HepG2 (cell line): Measurements from ENCODE around the gene KLHL33. TPM values are rescaled to one million over a fixed set of nuclear protein-coding genes. Genes with fewer than 3 reads are reported as not detected.

Experiments
- ASH2L ChIP-seq: fragments of 300-600, 200-600 bp; sonication (generic); IDR thresholded peaks from 2 replicates; pipeline ENCODE4 v1.7.0; 2017; ENCODE audit warnings: low read depth, mild to moderate bottlenecking, moderate library complexity, mixed read lengths, low read length; ENCODE audit not compliant: insufficient read length
- FOXP1 ChIP-seq, 2 experiments: fragments of 450-650 bp in 1 of 2; IDR thresholded peaks; 2 replicates each; pipeline ENCODE4 v1.6.1; 2017 to 2018; ENCODE audit warnings: antibody characterized with exemption in 1 of 2
- NFE2L1 ChIP-seq: sonication (generic); formaldehyde crosslinking; IDR thresholded peaks from 2 replicates; pipeline ENCODE4 v1.4.0; 2020; ENCODE audit warnings: missing genetic modification reagents, mild to moderate bottlenecking, borderline replicate concordance
- PRMT3 ChIP-seq: sonication (generic); formaldehyde crosslinking; IDR thresholded peaks from 2 replicates; pipeline ENCODE4 v1.8.1; 2022; ENCODE audit warnings: low read depth, mild to moderate bottlenecking, moderate library complexity, missing genetic modification reagents, borderline replicate concordance
- ZFAT ChIP-seq: sonication (generic); formaldehyde crosslinking; conservative IDR thresholded peaks from 2 replicates; pipeline ENCODE4 v1.8.1; 2023; ENCODE audit warnings: missing genetic modification reagents, inconsistent platforms
- ZNF24 ChIP-seq: fragments of 450-650 bp; IDR thresholded peaks from 2 replicates; pipeline ENCODE4 v1.6.1; 2017; ENCODE audit warnings: antibody characterized with exemption, mild to moderate bottlenecking
- ZNF292 ChIP-seq: sonication (generic); formaldehyde crosslinking; IDR thresholded peaks from 2 replicates; pipeline ENCODE4 v1.8.1; 2022; ENCODE audit warnings: mild to moderate bottlenecking, low read depth, missing genetic modification reagents, borderline replicate concordance
- ZNF430 ChIP-seq: sonication (generic); formaldehyde crosslinking; IDR thresholded peaks from 2 replicates; pipeline ENCODE4 v1.9.0; 2021; ENCODE audit warnings: mild to moderate bottlenecking, missing genetic modification reagents
- ZNF431 ChIP-seq: sonication (generic); formaldehyde crosslinking; IDR thresholded peaks from 2 replicates; pipeline ENCODE4 v1.9.0; 2022; ENCODE audit warnings: missing genetic modification reagents, low read depth, mild to moderate bottlenecking, borderline replicate concordance
- ZNF782 ChIP-seq: sonication (generic); formaldehyde crosslinking; IDR thresholded peaks from 2 replicates; pipeline ENCODE4 v1.4.0; 2020; ENCODE audit warnings: missing genetic modification reagents, mild to moderate bottlenecking, borderline replicate concordance
- polyA plus RNA-seq, 8 experiments: library from polyadenylated mRNA; depleted of rRNA in 3 of 8; stranded (reverse) in 7 of 8; unstranded in 1 of 8; fragments of >200 nt; fragmentation: Illumina TruSeq in 4 of 8; extraction: Trizol in 4 of 8; gene quantifications; 2 replicates each; pipeline versions ENCODE4 v1.2.1 to v1.2.3, GENCODE V29; 2011 to 2016; ENCODE audit warnings: low read depth in 4 of 8, missing spikeins in 1 of 8, mixed read lengths in 1 of 8; ENCODE audit not compliant: insufficient read depth in 1 of 8
- total RNA-seq, 5 experiments: library from RNA; depleted of rRNA; stranded (reverse); fragments of >200 nt; fragmentation: Illumina TruSeq; extraction: Trizol; gene quantifications; 2 replicates each; pipeline ENCODE4 v1.2.3, GENCODE V29; 2016; ENCODE audit warnings: low read depth in 1 of 5
- TF ChIP-seq, protein P1 (sequence below): IDR thresholded peaks from 2 replicates; pipeline ENCODE4 v1.6.1; 2012; ENCODE audit warnings: low read length, improper control_type of control experiment
- TF ChIP-seq, protein P2 (sequence below): sonication (generic); formaldehyde crosslinking; IDR thresholded peaks from 2 replicates; pipeline ENCODE4 v1.8.0; 2022; ENCODE audit warnings: mild to moderate bottlenecking, missing genetic modification reagents, borderline replicate concordance
- TF ChIP-seq, protein P3 (sequence below): sonication (generic); formaldehyde crosslinking; IDR thresholded peaks from 2 replicates; pipeline ENCODE4 v1.5.0; 2020; ENCODE audit warnings: missing genetic modification reagents
- TF ChIP-seq, protein P4 (sequence below): sonication (generic); formaldehyde crosslinking; IDR thresholded peaks from 2 replicates; pipeline ENCODE4 v1.4.0; 2020; ENCODE audit warnings: mild to moderate bottlenecking, missing genetic modification reagents, borderline replicate concordance
- TF ChIP-seq, protein P5 (sequence below): sonication (generic); formaldehyde crosslinking; IDR thresholded peaks from 2 replicates; pipeline ENCODE4 v1.8.1; 2023; ENCODE audit warnings: missing genetic modification reagents, mild to moderate bottlenecking, borderline replicate concordance
- TF ChIP-seq, protein P6 (sequence below): sonication (generic); formaldehyde crosslinking; IDR thresholded peaks from 2 replicates; pipeline ENCODE4 v1.8.0; 2022; ENCODE audit warnings: missing genetic modification reagents, mild to moderate bottlenecking, inconsistent platforms, borderline replicate concordance

KLHL33 gene
- total and polyA plus RNA-seq, 2 of the 13 experiments (the other 11 are each of a cell fraction or from before 2014, with no cell fraction given): not detected

DNA sequence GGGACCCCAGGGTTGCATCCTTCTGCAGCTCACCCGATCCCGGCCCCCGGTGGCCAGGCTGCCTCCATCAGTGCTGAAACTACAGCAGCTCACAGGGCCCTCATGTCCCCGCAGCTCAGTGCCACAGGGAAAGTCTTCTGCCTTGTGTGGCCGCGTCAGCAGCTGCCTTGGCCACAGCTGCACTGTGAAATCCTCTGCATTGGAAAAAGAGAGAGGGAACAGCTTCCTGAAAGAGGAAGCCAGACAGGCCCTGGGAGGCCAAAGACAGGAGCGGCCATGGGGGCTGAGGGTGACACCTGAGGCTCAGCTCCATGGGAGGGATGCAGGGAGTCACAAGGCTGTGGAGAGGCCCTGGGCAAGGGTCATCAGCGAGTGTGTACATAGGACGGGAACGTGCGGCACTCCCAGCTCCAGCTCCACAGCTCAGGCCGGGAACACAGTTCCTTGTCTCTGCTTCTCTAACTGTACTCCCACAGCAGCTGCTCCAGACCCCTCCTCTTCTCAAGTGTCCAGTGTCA is 59.8 kb downstream of the KLHL33 start (continued):
- TF ChIP-seq, protein P1, sequence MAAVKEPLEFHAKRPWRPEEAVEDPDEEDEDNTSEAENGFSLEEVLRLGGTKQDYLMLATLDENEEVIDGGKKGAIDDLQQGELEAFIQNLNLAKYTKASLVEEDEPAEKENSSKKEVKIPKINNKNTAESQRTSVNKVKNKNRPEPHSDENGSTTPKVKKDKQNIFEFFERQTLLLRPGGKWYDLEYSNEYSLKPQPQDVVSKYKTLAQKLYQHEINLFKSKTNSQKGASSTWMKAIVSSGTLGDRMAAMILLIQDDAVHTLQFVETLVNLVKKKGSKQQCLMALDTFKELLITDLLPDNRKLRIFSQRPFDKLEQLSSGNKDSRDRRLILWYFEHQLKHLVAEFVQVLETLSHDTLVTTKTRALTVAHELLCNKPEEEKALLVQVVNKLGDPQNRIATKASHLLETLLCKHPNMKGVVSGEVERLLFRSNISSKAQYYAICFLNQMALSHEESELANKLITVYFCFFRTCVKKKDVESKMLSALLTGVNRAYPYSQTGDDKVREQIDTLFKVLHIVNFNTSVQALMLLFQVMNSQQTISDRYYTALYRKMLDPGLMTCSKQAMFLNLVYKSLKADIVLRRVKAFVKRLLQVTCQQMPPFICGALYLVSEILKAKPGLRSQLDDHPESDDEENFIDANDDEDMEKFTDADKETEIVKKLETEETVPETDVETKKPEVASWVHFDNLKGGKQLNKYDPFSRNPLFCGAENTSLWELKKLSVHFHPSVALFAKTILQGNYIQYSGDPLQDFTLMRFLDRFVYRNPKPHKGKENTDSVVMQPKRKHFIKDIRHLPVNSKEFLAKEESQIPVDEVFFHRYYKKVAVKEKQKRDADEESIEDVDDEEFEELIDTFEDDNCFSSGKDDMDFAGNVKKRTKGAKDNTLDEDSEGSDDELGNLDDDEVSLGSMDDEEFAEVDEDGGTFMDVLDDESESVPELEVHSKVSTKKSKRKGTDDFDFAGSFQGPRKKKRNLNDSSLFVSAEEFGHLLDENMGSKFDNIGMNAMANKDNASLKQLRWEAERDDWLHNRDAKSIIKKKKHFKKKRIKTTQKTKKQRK: no peak
- TF ChIP-seq, protein P2, sequence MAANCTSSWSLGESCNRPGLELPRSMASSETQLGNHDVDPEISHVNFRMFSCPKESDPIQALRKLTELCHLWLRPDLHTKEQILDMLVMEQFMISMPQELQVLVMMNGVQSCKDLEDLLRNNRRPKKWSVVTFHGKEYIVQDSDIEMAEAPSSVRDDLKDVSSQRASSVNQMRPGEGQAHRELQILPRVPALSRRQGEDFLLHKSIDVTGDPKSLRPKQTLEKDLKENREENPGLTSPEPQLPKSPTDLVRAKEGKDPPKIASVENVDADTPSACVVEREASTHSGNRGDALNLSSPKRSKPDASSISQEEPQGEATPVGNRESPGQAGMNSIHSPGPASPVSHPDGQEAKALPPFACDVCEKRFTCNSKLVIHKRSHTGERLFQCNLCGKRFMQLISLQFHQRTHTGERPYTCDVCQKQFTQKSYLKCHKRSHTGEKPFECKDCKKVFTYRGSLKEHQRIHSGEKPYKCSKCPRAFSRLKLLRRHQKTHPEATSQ (CRISPR knock-in tag): no peak
- no peak for TF ChIP-seq ZNF782
- peak; percentile 94; the same call in 1 of the 2 replicates for TF ChIP-seq ZNF292 (CRISPR knock-in tag)
- peak; percentile 79; the same call in 1 of the 2 replicates for TF ChIP-seq ZNF430 (CRISPR knock-in tag)
- no peak for TF ChIP-seq NFE2L1 (CRISPR knock-in tag)
- no peak for TF ChIP-seq ZFAT (CRISPR knock-in tag)
- TF ChIP-seq, protein P3, sequence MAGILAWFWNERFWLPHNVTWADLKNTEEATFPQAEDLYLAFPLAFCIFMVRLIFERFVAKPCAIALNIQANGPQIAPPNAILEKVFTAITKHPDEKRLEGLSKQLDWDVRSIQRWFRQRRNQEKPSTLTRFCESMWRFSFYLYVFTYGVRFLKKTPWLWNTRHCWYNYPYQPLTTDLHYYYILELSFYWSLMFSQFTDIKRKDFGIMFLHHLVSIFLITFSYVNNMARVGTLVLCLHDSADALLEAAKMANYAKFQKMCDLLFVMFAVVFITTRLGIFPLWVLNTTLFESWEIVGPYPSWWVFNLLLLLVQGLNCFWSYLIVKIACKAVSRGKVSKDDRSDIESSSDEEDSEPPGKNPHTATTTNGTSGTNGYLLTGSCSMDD (CRISPR knock-in tag): no peak
- TF ChIP-seq ASH2L: peak; percentile 69
- TF ChIP-seq, protein P4, sequence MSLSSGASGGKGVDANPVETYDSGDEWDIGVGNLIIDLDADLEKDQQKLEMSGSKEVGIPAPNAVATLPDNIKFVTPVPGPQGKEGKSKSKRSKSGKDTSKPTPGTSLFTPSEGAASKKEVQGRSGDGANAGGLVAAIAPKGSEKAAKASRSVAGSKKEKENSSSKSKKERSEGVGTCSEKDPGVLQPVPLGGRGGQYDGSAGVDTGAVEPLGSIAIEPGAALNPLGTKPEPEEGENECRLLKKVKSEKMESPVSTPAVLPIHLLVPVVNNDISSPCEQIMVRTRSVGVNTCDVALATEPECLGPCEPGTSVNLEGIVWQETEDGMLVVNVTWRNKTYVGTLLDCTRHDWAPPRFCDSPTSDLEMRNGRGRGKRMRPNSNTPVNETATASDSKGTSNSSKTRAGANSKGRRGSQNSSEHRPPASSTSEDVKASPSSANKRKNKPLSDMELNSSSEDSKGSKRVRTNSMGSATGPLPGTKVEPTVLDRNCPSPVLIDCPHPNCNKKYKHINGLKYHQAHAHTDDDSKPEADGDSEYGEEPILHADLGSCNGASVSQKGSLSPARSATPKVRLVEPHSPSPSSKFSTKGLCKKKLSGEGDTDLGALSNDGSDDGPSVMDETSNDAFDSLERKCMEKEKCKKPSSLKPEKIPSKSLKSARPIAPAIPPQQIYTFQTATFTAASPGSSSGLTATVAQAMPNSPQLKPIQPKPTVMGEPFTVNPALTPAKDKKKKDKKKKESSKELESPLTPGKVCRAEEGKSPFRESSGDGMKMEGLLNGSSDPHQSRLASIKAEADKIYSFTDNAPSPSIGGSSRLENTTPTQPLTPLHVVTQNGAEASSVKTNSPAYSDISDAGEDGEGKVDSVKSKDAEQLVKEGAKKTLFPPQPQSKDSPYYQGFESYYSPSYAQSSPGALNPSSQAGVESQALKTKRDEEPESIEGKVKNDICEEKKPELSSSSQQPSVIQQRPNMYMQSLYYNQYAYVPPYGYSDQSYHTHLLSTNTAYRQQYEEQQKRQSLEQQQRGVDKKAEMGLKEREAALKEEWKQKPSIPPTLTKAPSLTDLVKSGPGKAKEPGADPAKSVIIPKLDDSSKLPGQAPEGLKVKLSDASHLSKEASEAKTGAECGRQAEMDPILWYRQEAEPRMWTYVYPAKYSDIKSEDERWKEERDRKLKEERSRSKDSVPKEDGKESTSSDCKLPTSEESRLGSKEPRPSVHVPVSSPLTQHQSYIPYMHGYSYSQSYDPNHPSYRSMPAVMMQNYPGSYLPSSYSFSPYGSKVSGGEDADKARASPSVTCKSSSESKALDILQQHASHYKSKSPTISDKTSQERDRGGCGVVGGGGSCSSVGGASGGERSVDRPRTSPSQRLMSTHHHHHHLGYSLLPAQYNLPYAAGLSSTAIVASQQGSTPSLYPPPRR (CRISPR knock-in tag): no peak
- TF ChIP-seq, protein P5, sequence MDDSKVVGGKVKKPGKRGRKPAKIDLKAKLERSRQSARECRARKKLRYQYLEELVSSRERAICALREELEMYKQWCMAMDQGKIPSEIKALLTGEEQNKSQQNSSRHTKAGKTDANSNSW: no peak
- no peak for TF ChIP-seq ZNF24
- TF ChIP-seq ZNF431 (CRISPR knock-in tag): no peak
- TF ChIP-seq PRMT3: no peak
- TF ChIP-seq, protein P6, sequence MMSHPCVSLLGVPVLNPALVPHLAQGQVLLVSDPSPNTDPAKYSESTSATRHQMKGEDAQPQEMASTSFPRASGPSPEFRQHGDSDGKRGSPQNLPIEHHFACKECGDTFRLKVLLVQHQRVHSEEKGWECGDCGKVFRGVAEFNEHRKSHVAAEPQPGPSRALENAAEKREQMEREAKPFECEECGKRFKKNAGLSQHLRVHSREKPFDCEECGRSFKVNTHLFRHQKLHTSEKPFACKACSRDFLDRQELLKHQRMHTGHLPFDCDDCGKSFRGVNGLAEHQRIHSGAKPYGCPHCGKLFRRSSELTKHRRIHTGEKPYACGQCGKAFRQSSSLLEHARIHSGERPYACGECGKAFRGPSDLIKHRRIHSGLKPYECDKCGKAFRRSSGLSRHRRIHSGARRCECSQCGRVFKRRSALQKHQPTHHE (CRISPR knock-in tag): no peak
- no peak for TF ChIP-seq FOXP1 (IDR thresholded peaks at IDR 0.05)
- peak; percentile 34; the same call in 1 of the 2 replicates for TF ChIP-seq FOXP1 (CRISPR knock-in tag; IDR thresholded peaks at IDR 0.05)
